Right lobe of liver (tissue), 6 donors: Measurements from ENCODE around the gene EDRF1. TPM values are rescaled to one million over a fixed set of nuclear protein-coding genes. Genes with fewer than 3 reads are reported as not detected.
A peak's percentile ranks its signal among the peaks of the same experiment; 100 is the strongest.
"Not testable (repeated sequence)": the region's sequence is repeated elsewhere in the genome, so short reads cannot be mapped to it uniquely, and the experiment has no call there.

ENCODE experiments used
- ATAC-seq, 4 donors: fragments of 200-7000 bp; cut with Tn5 transposase; one replicate each; pipeline ENCODE4 v1.9.1; 2020; ENCODE audit warnings: mild to moderate bottlenecking in 4 of 4, moderate library complexity in 4 of 4
- DNase-seq, 3 donors: peaks; one replicate each; pipeline ENCODE4 v3.0.0-alpha.2; 2020
- H3K27ac ChIP-seq, 3 donors: fragments of 200-600 bp; one replicate each; pipeline ENCODE4 v1.8.0; 2022
- H3K27me3 ChIP-seq, 2 donors: fragments of 200-600 bp; one replicate each; pipeline ENCODE4 v1.8.0; 2022
- H3K36me3 ChIP-seq, 4 donors: fragments of 200-600 bp; sonication (generic) in 1 of 4; one replicate each; pipeline versions ENCODE4 v1.5.1 to v1.8.0; 2017 to 2022; ENCODE audit warnings: control low read depth in 1 of 4
- H3K4me1 ChIP-seq, 4 donors: fragments of 200-600 bp; sonication (generic) in 1 of 4; one replicate each; pipeline versions ENCODE4 v1.5.1 to v1.8.0; 2017 to 2022; ENCODE audit warnings: control low read depth in 1 of 4
- H3K4me3 ChIP-seq, 3 donors: fragments of 200-600 bp; one replicate each; pipeline ENCODE4 v1.8.0; 2022
- H3K9me3 ChIP-seq, 4 donors: fragments of 200-600 bp; sonication (generic) in 1 of 4; one replicate each; pipeline versions ENCODE4 v1.5.1 to v1.8.0; 2017 to 2022; ENCODE audit warnings: control low read depth in 1 of 4
- CTCF ChIP-seq, 4 donors: fragments of 200-600 bp in 3 of 4; fragments of 450-650 bp in 1 of 4; IDR thresholded peaks; one replicate each; pipeline versions ENCODE4 v1.5.1 to v1.8.0; 2016 to 2022; ENCODE audit warnings: antibody characterized with exemption in 4 of 4, mild to moderate bottlenecking in 2 of 4
- POLR2A ChIP-seq: fragments of 450-650 bp; IDR thresholded peaks from one replicate; pipeline ENCODE4 v1.6.1; 2017; ENCODE audit warnings: antibody characterized with exemption, mild to moderate bottlenecking
- WGBS: methylation state at CpG from one replicate; pipeline ENCODE4 v1.1.6; 2018; ENCODE audit warnings: low coverage, low lambda C conversion rate; ENCODE audit not compliant: insufficient coverage; ENCODE audit errors: missing lambda C conversion rate; 5-methylcytosine and 5-hydroxymethylcytosine counted together
- intact Hi-C, 2 donors: fragments of 100-400 bp; cut with DNase I; formaldehyde crosslinking; loops; one replicate each; pipeline versions ENCODE4 v1.11.2 to v1.14.1; 2022
- total RNA-seq, 6 experiments: library from RNA; depleted of rRNA in 2 of 6; stranded (reverse); fragments of >200 nt in 2 of 6; fragmentation: NEBNext Ultra II Directional in 3 of 6; extraction: Animal tissue kit (Norgen Biotek cat#: 25700) in 3 of 6; gene quantifications; one replicate each; pipeline versions ENCODE4 v1.1.0 to v1.2.4, GENCODE V29; 2016 to 2023
- donor health status: DM: no; HTN: yes; CAD: no.
- donor health status: DM: no; HTN: no; CAD: no.
- donor health status: DM: no; HTN: no; CAD: no.
- donor health status: DM: no; HTN: yes; CAD: no.
- donor health status: DM: no; HTN: yes; CAD: no.

The EDRF1 gene
- total RNA-seq, 6 experiments from 2014 or later = 6.5 to 8.5 (median 8.1) TPM

DNA sequence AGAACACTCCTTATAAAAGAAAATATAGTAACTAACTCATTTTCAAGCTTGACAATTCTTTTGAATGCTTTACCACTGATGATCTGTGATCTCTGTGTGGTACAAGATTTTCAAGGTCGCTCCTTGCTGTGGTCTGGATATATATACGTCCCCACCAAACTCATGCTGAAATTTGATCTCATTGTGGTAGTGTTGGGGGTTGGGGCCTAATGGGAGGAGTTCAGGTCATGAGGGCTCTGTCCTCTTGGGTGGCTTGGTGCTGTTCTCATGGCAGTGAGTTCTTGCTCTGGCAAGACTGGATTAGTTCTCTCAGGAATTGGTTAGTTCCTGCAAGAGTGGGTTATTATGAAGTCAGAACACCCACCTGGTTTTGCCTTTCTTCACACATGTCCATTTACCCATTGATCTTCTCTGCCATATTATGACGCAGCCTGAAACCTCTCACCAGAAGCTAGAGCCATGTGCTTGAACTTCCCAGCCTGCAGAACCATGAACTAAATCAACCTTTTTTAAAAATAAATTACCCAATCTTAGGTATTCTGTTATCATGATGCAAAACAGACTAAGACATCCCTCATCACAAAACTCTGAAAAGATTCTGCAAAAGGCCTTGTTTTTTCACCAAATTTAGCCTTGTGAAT lies 8.3 kb upstream of the EDRF1 start:
- no peaks in the 10 kb centered on the region for H3K36me3 ChIP-seq
- no peak overlapping the region for H3K27ac ChIP-seq
- H3K27me3 ChIP-seq = no peaks in the 10 kb centered on the region
- WGBS = 76% methylated on average over 3 of the region's 3 CpGs
- peaks cover 0 to 4% (median 0%) of the 10 kb centered on the region in 4 donors for H3K4me1 ChIP-seq
- DNase-seq (no peak), ATAC-seq (no peak)
- TF ChIP-seq POLR2A (no peak), CTCF (IDR thresholded peaks at IDR 0.05) (no peak)
- no peaks in the 10 kb centered on the region for H3K9me3 ChIP-seq
- H3K4me3 ChIP-seq = no peak overlapping the region
- intact Hi-C loops = no loop called here

GRCh38 chr10:125714728-125715127 lies 4.8 kb upstream of the EDRF1 start:
- H3K27me3 ChIP-seq, H3K36me3 ChIP-seq, DNase-seq, H3K4me1 ChIP-seq, H3K27ac ChIP-seq, intact Hi-C loops, H3K9me3 ChIP-seq, H3K4me3 ChIP-seq, ATAC-seq: not testable (repeated sequence)
- 100% methylated on average over 4 of the region's 4 CpGs for WGBS

DNA sequence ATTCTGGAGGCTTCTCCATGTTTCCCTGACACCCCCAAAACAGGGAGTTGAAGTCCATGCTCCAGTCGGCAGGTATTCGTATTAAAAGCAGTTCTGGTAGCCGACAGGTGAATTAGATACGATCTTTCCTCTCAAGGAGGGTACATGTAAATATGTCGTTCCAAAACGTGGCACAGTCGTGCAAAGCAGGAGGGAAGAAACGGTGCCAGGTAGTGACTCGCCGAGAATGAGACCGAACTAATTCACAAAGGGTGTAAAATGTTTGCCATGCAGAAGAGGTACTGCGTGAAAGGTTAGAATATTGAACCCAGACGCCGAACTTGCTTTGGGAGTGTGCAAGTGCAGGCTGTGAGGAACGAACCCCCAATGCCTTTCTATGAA lies 483 bp downstream of the EDRF1 start:
- DNase-seq = no peak
- ATAC-seq = no peak
- Histone ChIP-seq H3K27ac (peak overlapping the region; percentile 36 to 70 (median 55)), H3K9me3 (no peaks in the 10 kb centered on the region), H3K36me3 (peaks cover 0 to 34% (median 8%) of the 10 kb centered on the region in 4 donors), H3K4me1 (peaks cover 0 to 11% (median 4%) of the 10 kb centered on the region in 4 donors), H3K27me3 (no peaks in the 10 kb centered on the region), H3K4me3 (peak overlapping the region; percentile 52 to 95 (median 81))
- intact Hi-C loops = no loop called here
- WGBS = 0% methylated on average over 14 of the region's 15 CpGs
- TF ChIP-seq CTCF (IDR thresholded peaks at IDR 0.05) = no peak
- no peak for TF ChIP-seq POLR2A

DNA sequence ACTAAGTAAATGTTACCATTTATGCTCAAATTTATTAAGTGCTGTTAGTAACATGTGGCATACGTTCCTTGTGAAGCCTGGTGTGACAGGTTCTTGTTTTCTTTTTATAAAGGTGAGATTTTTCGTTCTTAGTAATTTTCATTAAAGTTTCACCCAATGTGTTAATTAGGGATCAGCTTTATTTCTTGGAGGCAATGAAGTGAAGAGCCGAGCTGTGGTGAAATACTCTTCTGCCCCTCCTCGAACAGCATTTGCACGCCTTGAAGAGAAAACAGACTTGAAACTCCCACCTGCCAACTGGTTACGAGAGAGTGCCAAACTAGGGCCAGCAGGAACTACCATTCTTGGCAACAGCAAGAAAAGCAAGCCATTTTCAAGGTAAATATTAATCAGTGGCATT lies 1.5 kb downstream of the EDRF1 start:
- no peak overlapping the region for H3K4me3 ChIP-seq
- H3K36me3 ChIP-seq = peaks cover 0 to 45% (median 13%) of the 10 kb centered on the region in 4 donors
- H3K4me1 ChIP-seq = peaks cover 0 to 11% (median 4%) of the 10 kb centered on the region in 4 donors
- no peak for ATAC-seq
- TF ChIP-seq POLR2A (no peak), CTCF (IDR thresholded peaks at IDR 0.05) (no peak)
- H3K27me3 ChIP-seq = no peaks in the 10 kb centered on the region
- no peak overlapping the region for H3K27ac ChIP-seq
- no peak for DNase-seq
- 80% methylated on average over 6 of the region's 6 CpGs for WGBS
- intact Hi-C loops = no loop called here
- H3K9me3 ChIP-seq = no peaks in the 10 kb centered on the region

DNA sequence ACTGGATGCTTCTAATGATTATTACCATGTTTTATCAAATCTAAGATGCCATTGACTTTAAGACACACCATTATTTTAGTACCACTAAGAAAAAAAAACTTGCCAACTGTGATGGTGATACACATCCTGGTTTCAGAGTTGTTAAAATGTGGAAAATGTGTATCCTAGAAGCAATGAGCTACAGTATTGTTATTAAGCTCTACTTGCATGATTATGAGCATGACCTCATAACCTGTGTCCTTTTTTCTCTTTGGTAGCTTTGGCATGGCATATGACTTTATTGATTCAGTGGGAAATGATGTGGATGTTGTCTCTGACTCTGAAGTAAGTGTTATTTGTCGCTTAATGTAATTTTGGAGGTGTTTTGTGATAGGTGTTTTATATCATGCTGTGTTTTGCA lies 3.3 kb downstream of the EDRF1 start:
- intact Hi-C loops = no loop called here
- Histone ChIP-seq H3K4me1 (peaks cover 0 to 11% (median 4%) of the 10 kb centered on the region in 4 donors), H3K9me3 (no peaks in the 10 kb centered on the region), H3K4me3 (no peak overlapping the region), H3K36me3 (peaks cover 0 to 62% (median 25%) of the 10 kb centered on the region in 4 donors), H3K27ac (no peak overlapping the region), H3K27me3 (no peaks in the 10 kb centered on the region)
- TF ChIP-seq CTCF (IDR thresholded peaks at IDR 0.05) (no peak), POLR2A (no peak)
- ATAC-seq (no peak), DNase-seq (no peak)
- 100% methylated on average over 1 of the region's 1 CpG for WGBS
